GM12891 (cell line): ENCODE results near the gene ACBD4.

ENCODE experiments used
- DNase-seq: peaks from one replicate; pipeline ENCODE4 v3.0.0; 2011; ENCODE audit warnings: low spot score; ENCODE audit not compliant: insufficient read length
- FAIRE-seq: peaks from 2 replicates; lab custom pipeline; 2011; peaks lifted over from hg19 to GRCh38; lab: Jason Lieb, UNC
- PAX5 ChIP-seq: IDR thresholded peaks from 2 replicates; pipeline ENCODE4 v1.6.1; 2011; ENCODE audit warnings: low read length, moderate library complexity, mild to moderate bottlenecking; ENCODE audit not compliant: insufficient read depth, severe bottlenecking
- POLR2A ChIP-seq: IDR thresholded peaks from 2 replicates; pipeline ENCODE4 v1.6.1; 2011; ENCODE audit warnings: low read depth, low read length, control low read depth
- POLR2AphosphoS5 ChIP-seq: IDR thresholded peaks from 2 replicates; pipeline ENCODE4 v1.6.1; 2011; ENCODE audit warnings: low read depth, low read length, control low read depth
- POU2F2 ChIP-seq: IDR thresholded peaks from 2 replicates; pipeline ENCODE4 v1.6.1; 2011; ENCODE audit warnings: low read depth, mild to moderate bottlenecking, control low read depth, low read length, moderate library complexity
- SPI1 ChIP-seq: IDR thresholded peaks from 2 replicates; pipeline ENCODE4 v1.6.1; 2011; ENCODE audit warnings: low read depth, low read length, control low read depth
- TAF1 ChIP-seq: IDR thresholded peaks from 2 replicates; pipeline ENCODE4 v1.6.1; 2011; ENCODE audit warnings: low read depth, low read length, control low read depth

Gene ACBD4

GRCh38 chr17:45103269-45103795 is 32.2 kb upstream of the ACBD4 start:
- FAIRE-seq: no peak
- DNase-seq: no peak
- no peak for TF ChIP-seq PAX5
- no peak for TF ChIP-seq TAF1
- TF ChIP-seq POLR2A: no peak
- no peak for TF ChIP-seq SPI1
- no peak for TF ChIP-seq POU2F2
- no peak for TF ChIP-seq POLR2AphosphoS5

DNA sequence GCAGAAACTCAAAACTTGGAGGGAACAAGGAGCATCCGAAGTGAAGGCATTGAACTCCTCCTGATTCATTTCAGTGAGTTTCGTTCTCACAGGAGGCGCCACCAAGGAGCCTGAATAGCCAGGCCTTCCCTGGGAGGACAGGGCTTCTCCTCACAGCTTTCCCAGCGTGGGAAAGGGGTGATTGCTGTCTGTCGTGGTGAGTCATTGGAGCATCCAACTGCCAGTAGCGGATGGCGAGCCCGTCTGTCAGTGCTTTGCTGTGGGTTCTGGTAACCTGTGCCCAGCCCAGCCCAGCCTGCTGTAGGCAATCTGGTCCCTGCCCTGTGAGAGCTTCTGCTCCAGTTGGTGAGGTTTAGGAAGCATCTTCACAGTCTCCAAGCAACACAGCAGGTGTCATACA is 31.5 kb upstream of the ACBD4 start:
- DNase-seq (no peak), FAIRE-seq (no peak)
- no peak for TF ChIP-seq POLR2AphosphoS5
- TF ChIP-seq PAX5: no peak
- TF ChIP-seq POLR2A: no peak
- no peak for TF ChIP-seq SPI1
- no peak for TF ChIP-seq POU2F2
- TF ChIP-seq TAF1: no peak

DNA sequence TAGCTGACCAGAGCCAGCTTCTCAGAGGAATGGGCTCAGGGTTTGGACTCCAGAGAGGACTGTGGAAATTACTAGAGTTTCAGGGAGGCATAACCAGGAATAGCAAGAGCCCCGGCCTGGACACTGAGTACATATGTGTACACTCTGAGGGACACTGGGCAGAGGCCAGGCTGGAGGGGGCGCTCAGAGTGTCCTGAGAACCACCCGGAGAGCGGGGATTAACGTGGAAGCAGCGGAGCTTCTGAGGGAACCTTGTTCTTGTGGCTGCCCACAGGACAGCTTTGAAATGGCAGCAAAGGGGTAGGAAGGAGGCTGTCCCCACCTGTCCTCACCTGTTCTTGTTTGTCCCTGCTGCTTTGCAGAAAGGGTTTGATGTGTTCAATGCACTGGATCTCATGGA is 31.0 kb upstream of the ACBD4 start:
- TF ChIP-seq SPI1: no peak
- no peak for TF ChIP-seq POLR2A
- no peak for TF ChIP-seq POLR2AphosphoS5
- no peak for TF ChIP-seq PAX5
- no peak for TF ChIP-seq POU2F2
- TF ChIP-seq TAF1: no peak
- DNase-seq (no peak), FAIRE-seq (no peak)

DNA sequence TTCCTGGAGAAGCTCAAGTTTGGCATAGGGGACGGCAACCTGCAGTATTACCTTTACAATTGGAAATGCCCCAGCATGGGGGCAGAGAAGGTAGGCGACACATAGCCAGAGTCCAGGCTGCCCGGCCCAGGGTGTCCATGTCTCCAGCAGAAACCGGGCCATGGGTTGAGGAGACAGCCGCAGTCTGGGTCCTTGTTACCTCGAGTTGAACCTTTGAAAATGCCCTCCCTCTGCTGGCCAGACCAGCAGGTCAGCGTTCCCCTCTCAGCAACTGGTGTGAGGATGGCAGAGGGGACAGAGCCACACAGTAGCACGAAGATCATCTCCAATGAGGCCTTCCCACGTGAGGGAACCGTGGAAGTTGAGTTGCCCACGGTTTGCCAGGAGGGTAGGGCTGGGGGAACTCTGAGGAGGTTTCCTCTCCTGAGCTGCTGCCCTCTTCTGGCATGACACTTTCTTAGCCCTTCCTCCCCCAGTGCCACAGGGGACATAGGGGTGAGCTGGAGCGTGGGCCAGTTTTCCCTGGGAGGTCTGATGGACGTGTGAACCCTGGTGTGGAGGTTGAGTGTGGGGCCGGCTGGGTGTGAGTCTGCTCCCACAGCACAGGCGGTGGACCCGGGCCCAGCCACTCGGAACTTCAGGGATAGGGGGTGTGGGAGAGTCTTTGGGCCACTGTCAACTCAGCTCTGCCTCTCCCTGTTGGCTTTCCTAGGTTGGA is 30.4 kb upstream of the ACBD4 start:
- DNase-seq: no peak
- FAIRE-seq: no peak
- TF ChIP-seq POLR2AphosphoS5: 0 out of 2 replicates have a peak, but pooled peaks have one; percentile 26
- no peak for TF ChIP-seq TAF1
- no peak for TF ChIP-seq PAX5
- TF ChIP-seq SPI1: no peak
- no peak for TF ChIP-seq POLR2A
- no peak for TF ChIP-seq POU2F2

- DNase-seq (no peak), FAIRE-seq (no peak)
- TF ChIP-seq POU2F2 (no peak), SPI1 (no peak), POLR2AphosphoS5 (no peak), TAF1 (no peak)
Observed at GRCh38 chr17:45106096-45106495, 29.4 kb upstream of the ACBD4 start.

GRCh38 chr17:45106582-45106981 is 28.9 kb upstream of the ACBD4 start:
- DNase-seq (no peak), FAIRE-seq (no peak)
- TF ChIP-seq TAF1 (no peak), POLR2A (no peak), POU2F2 (no peak), PAX5 (no peak)

DNA sequence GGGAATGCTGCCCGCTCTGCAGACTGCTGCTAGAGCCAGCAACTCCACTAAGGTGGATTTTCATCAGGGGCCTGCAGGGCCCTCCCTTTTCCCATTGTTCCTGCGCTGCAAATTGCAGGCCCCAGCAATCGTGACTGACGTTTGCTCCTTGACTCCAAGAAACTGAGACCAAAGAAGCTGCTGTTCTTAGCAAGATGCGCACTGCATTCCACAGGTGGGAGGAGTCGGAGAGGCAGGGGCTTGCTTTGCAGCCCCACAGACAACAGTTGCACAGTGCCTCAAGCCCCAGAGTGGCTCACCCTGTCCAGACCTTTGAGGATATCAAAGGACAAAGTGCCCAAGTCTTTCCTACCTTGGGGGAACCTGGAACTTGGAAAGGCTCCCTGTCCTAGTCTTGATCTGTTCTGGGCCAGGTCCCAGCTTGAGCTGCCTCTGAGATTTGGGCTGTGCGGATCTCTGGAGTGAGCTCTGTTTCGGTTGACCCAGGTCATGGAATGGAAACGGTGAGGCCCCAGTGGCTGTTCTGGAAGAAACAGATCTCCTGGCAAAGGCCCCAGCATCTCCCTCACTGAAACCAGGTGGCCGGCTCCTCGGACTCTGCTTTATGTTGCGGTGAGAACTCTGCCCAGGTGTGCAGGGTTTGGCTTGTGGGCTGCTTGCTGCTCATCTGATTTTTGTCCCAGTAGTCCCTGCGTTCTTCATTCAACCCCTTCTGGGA is 28.0 kb upstream of the ACBD4 start:
- DNase-seq: no peak
- FAIRE-seq: no peak
- TF ChIP-seq POLR2A: no peak
- no peak for TF ChIP-seq PAX5
- no peak for TF ChIP-seq POU2F2
- TF ChIP-seq SPI1: no peak
- no peak for TF ChIP-seq TAF1
- no peak for TF ChIP-seq POLR2AphosphoS5

- no peak for TF ChIP-seq SPI1
- no peak for TF ChIP-seq PAX5
- no peak for TF ChIP-seq TAF1
- no peak for TF ChIP-seq POU2F2
- no peak for TF ChIP-seq POLR2A
- TF ChIP-seq POLR2AphosphoS5: no peak
- FAIRE-seq (no peak), DNase-seq (no peak)
Observed at GRCh38 chr17:45108051-45108450, 27.4 kb upstream of the ACBD4 start.

DNA sequence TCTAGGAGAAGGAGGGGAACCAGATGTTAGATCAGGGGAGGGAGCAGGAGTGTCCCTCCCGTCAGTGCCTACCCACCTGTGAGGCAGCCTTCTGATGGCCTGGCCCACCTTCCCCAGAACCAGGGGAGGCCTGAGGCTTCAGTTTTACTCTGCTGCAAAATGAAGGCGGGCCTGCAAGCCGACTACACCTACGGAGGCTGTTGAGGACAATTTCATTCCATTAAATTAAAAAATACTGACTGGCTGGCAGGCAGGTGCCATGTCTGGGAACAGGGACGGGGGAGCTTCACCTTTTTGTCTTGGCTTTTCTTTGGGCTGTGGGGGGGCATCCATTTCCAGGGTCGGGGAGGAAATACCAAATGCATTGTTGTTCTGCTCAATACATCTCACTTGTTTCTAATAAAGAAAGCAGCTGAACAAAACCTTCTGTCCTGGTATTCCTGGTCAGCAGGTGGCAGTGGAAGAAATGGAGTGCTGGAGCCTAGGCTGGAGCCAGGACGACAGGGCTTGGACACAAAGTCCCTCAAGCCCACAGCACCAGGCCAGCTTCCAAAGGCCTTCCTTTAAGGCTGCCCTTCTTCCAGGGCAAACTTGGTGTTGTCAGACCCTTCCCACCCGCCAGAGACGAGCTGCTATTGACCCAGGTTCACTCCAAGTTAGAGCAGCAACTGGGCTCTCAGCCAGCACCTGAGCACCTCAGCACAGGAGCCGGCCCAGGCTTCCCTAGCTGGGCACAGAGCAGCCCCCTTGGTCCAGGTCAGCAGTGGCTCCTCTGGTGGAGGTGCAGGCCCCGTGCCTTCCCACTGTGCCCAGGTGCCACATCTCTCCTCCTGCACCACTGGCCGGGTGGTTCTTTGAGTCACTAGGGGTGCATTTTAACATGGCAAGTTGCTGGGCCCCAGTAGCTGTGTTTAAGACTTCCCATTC is 26.6 kb upstream of the ACBD4 start:
- TF ChIP-seq POU2F2 (no peak), POLR2AphosphoS5 (no peak), TAF1 (no peak), PAX5 (no peak), POLR2A (no peak), SPI1 (no peak)
- DNase-seq (no peak), FAIRE-seq (no peak)
